ENCODE data around the gene INAFM2.

The INAFM2 gene

DNA sequence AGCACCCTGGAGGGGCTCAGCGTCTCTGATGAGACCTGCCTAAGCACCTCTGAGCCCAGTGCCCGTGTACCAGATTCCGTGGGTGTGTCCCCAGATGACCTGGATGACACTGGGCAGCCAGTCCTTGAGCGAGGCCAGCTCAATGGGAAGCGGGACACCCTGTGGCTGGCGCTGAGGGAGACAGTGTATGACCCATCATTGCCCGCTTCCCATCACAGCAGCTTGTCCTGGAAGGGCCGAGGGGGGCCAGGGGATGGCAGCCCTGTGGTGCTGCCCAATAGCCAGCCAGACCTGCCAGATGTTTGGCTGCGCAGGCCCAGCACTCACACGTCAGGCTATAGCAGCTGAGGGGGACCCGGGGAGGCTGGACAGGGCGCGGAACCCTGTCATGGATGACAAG is 46.5 kb downstream of the INAFM2 start:
- TF ChIP-seq POLR2A (IDR thresholded peaks at IDR 0.05; ENCODE audit: low read depth, low read length) = no peak
- no peak for TF ChIP-seq POLR2AphosphoS5 (IDR thresholded peaks at IDR 0.05; ENCODE audit: low read depth, low read length)
- no peak for TF ChIP-seq TAF1 (IDR thresholded peaks at IDR 0.05; ENCODE audit: borderline replicate concordance, low read depth, low read length)
- FAIRE-seq = no peak
- DNase-seq (ENCODE audit: insufficient read length) = no peak

DNA sequence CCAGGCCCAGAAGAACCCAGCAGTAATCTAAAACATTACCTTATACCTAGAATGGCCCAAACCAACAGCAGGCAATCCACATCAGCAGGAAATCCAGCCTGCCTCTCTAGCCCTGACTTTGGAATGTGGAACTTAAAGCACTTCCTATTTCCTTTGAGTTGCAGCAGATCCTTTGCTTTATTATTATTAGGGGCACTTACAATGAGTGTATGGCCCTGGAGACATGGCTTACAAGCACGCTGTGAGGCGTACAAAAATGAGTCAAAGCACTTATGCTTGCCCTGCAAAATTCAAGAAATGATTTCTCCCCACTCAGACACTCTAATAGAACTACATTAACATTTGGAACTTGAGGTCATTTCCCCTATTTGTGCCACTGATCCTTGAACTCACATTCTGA is 49.5 kb downstream of the INAFM2 start:
- DNase-seq (ENCODE audit: insufficient read length) (no peak), FAIRE-seq (no peak)
- no peak for TF ChIP-seq POLR2A (IDR thresholded peaks at IDR 0.05; ENCODE audit: low read depth, low read length)
- no peak for TF ChIP-seq TAF1 (IDR thresholded peaks at IDR 0.05; ENCODE audit: borderline replicate concordance, low read depth, low read length)
- TF ChIP-seq POLR2AphosphoS5 (IDR thresholded peaks at IDR 0.05; ENCODE audit: low read depth, low read length) = no peak
